Ovary (tissue), 9 donors: Measurements from ENCODE around the gene PPP2R2B. TPM values are rescaled to one million over a fixed set of nuclear protein-coding genes. Genes with fewer than 3 reads are reported as not detected.

Experiments used
- DNase-seq, 5 donors: peaks; one replicate each; pipeline ENCODE4 v3.0.0-alpha.2; 2019 to 2020
- H3K27ac ChIP-seq, 2 donors: fragments of 200-600 bp; one replicate each; pipeline versions ENCODE4 v1.5.1 to v1.8.0; 2019 to 2022
- H3K27me3 ChIP-seq: fragments of 200-600 bp; one replicate; pipeline ENCODE4 v1.8.0; 2022
- H3K36me3 ChIP-seq: fragments of 200-600 bp; sonication (generic); one replicate; pipeline ENCODE4 v1.5.1; 2019
- H3K4me1 ChIP-seq: one replicate; pipeline ENCODE4 v1.8.1; 2013; ENCODE audit warnings: mild to moderate bottlenecking, moderate library complexity; ENCODE audit not compliant: insufficient read depth
- H3K4me3 ChIP-seq: fragments of 200-600 bp; sonication (generic); one replicate; pipeline ENCODE4 v1.5.1; 2017
- H3K9me3 ChIP-seq, 2 donors: fragments of 200-600 bp in 1 of 2; sonication (generic) in 1 of 2; one replicate each; pipeline versions ENCODE4 v1.5.1 to v1.8.1; 2013 to 2019; ENCODE audit warnings: mild to moderate bottlenecking in 1 of 2, moderate library complexity in 1 of 2
- CTCF ChIP-seq, 3 donors: fragments of 450-650 bp in 2 of 3; fragments of 200-600 bp in 1 of 3; IDR thresholded peaks; one replicate each; pipeline versions ENCODE4 v1.5.1 to v1.8.0; 2016 to 2022; ENCODE audit warnings: antibody characterized with exemption in 3 of 3, mild to moderate bottlenecking in 1 of 3
- EP300 ChIP-seq: sonication (generic); formaldehyde crosslinking; IDR thresholded peaks from one replicate; pipeline ENCODE4 v1.6.1; 2017; ENCODE audit warnings: antibody characterized with exemption
- POLR2A ChIP-seq: fragments of 450-650 bp; IDR thresholded peaks from one replicate; pipeline ENCODE4 v1.6.1; 2017; ENCODE audit warnings: antibody characterized with exemption, mild to moderate bottlenecking, moderate library complexity
- WGBS, 3 donors: extraction: QIAGEN DNeasy Blood & Tissue Kit in 1 of 3; methylation state at CpG; one replicate each; pipeline versions ENCODE4 v1.1.5 to v1.1.7; 2013 to 2017; 5-methylcytosine and 5-hydroxymethylcytosine counted together
- intact Hi-C, 4 donors: fragments of 100-400 bp; cut with DNase I; formaldehyde crosslinking; loops; one replicate each; pipeline versions ENCODE4 v1.11.0 to v1.15.1; 2022 to 2023
- polyA plus RNA-seq, 2 donors: library from polyadenylated mRNA; stranded (reverse); fragments of 200-250 nt in 1 of 2; fragments of 350-450 nt in 1 of 2; fragmentation: Illumina TruSeq in 1 of 2; extraction: RNeasy Lipid Tissue Mini Kit (QIAGEN cat#74804) in 1 of 2; gene quantifications; one replicate each; pipeline ENCODE4 v1.2.3, GENCODE V29; 2013 to 2014
- total RNA-seq, 7 donors: library from RNA; depleted of rRNA in 2 of 7; stranded (reverse); fragments of >200 nt in 2 of 7; fragmentation: NEBNext Ultra II Directional in 3 of 7; extraction: Animal tissue kit (Norgen Biotek cat#: 25700) in 3 of 7; gene quantifications; one replicate each; pipeline versions ENCODE4 v1.1.0 to v1.2.4, GENCODE V29; 2016 to 2023
- donor health status: DM: no; HTN: no; CAD: no; lungs with moderate emphysema.
- donor health status: DM: no; HTN: no; CAD: no.
- donor health status: Bipolar disorder and iron deficiency.
- donor health status: DM: yes; HTN: yes; CAD: no.
- donor health status: DM: no; HTN: no; CAD: no.
- donor health status: DM: yes; HTN: yes; CAD: no.

PPP2R2B gene
- total and polyA plus RNA-seq, 9 donors, result 0.12 to 20.8 (median 1.2) TPM; not detected in 1

GRCh38 chr5:146699664-146700418 is 178.7 kb downstream of the PPP2R2B start:
- Histone ChIP-seq H3K27ac (no peak overlapping the region), H3K9me3 (no peaks in the 10 kb centered on the region), H3K36me3 (no peaks in the 10 kb centered on the region), H3K4me3 (no peak overlapping the region), H3K27me3 (no peaks in the 10 kb centered on the region), H3K4me1 (no peaks in the 10 kb centered on the region)
- TF ChIP-seq POLR2A (no peak), CTCF (IDR thresholded peaks at IDR 0.05) (no peak), EP300 (no peak)
- intact Hi-C loops, result no loop called here
- no peak for DNase-seq
- 22 to 34% (median 28%) methylated on average over 6 of the region's 6 CpGs for WGBS, 3 donors

GRCh38 chr5:146699138-146699537 is 179.4 kb downstream of the PPP2R2B start:
- H3K9me3 ChIP-seq, result no peaks in the 10 kb centered on the region
- no peaks in the 10 kb centered on the region for H3K27me3 ChIP-seq
- H3K4me3 ChIP-seq, result no peak overlapping the region
- DNase-seq, result no peak
- TF ChIP-seq POLR2A (no peak), CTCF (IDR thresholded peaks at IDR 0.05) (no peak)
- no peak overlapping the region for H3K27ac ChIP-seq
- WGBS, 3 donors, result 28 to 44% (median 36%) methylated on average over 3 of the region's 3 CpGs
- intact Hi-C loops, result no loop called here
- no peaks in the 10 kb centered on the region for H3K4me1 ChIP-seq
- H3K36me3 ChIP-seq, result no peaks in the 10 kb centered on the region

DNA sequence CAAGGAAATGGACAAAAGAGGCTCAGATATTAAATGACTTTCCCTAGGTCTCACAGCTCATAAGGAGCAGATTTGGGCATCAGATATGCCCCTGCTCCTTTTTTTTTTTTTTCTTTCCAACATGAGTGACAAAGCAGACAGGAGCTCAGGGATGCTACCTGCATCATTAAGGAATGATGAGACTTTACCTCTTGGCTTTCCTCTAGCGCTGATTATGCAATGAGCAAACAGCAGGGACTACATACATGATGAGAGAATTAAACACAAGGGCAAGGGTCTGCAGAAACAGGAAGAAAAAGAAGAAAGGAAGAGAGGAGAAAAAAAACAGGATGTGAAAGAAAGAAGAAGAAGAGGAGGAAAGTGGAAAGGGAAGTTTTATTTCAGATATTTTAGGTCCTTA is 179.9 kb downstream of the PPP2R2B start:
- DNase-seq, result no peak
- Histone ChIP-seq H3K36me3 (no peaks in the 10 kb centered on the region), H3K27me3 (no peaks in the 10 kb centered on the region), H3K4me3 (no peak overlapping the region), H3K4me1 (no peaks in the 10 kb centered on the region), H3K27ac (no peak overlapping the region), H3K9me3 (no peaks in the 10 kb centered on the region)
- 73 to 94% (median 91%) methylated on average over 1 of the region's 1 CpG for WGBS, 3 donors
- TF ChIP-seq POLR2A (no peak), EP300 (no peak), CTCF (IDR thresholded peaks at IDR 0.05) (no peak)
- intact Hi-C loops, result no loop called here

DNA sequence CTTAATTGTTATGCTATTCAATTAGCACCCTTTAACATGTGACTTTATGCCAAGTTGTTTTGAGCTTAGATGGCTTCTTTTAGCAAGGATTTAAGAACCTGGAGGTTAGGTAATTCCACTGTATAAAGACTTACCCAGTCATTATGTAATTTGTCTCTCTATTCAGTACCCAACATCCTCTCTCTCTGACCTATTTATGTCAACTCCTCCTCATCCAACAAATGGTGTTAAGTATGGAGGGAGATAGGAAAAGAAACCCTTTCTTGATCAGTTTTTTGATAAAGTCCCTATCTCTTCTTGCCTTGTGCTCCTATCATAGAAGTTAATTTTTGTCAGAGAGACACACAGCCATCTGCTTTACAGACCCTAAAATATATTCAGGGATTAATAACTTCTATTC is 181.3 kb downstream of the PPP2R2B start:
- no peaks in the 10 kb centered on the region for H3K27me3 ChIP-seq
- H3K36me3 ChIP-seq, result no peaks in the 10 kb centered on the region
- intact Hi-C loops, result no loop called here
- no peaks in the 10 kb centered on the region for H3K4me1 ChIP-seq
- TF ChIP-seq POLR2A, result no peak
- no peak for TF ChIP-seq EP300
- TF ChIP-seq CTCF (IDR thresholded peaks at IDR 0.05), result no peak
- no peak overlapping the region for H3K27ac ChIP-seq
- H3K4me3 ChIP-seq, result no peak overlapping the region
- H3K9me3 ChIP-seq, result no peaks in the 10 kb centered on the region
- DNase-seq, result no peak
